ENCODE results near the gene PLAC9.

PLAC9 gene

DNA sequence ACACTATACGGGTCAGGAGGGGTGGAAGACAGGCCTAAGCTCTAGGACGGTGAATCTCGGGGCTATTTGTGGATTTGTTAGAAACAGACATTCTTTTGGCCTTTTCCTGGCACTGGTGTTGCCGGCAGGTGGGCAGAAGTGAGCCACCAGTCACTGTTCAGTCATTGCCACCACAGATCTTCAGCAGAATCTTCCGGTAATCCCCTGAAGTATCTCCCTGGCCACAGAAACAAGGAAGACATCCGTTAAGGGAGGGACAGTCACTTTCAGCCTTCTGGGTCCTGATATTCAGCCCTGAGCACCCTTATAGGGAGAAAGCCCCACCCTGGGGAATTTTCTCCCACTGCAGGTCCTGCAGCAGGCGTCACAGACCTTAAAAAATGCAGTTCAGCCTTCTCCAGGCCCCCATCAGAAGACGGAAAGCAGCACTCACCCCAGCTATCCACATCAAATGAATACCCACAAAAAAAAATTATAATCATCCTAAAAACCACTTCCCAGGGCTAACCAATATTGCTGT is 23.2 kb downstream of the PLAC9 start:
- Histone ChIP-seq H3K9me3 (replicated peaks in 1 of 11) (no peaks in the 10 kb centered on the region), H3K27ac (no peak overlapping the region), H4K20me1 (peaks cover 0 to 37% (median 5%) of the 10 kb centered on the region in 11 experiments; a peak in 7 of 22 replicates), H3K4me3 (no peak overlapping the region), H3K36me3 (peaks cover 67 to 97% (median 89%) of the 10 kb centered on the region in 11 experiments), H3K4me2 (no peak overlapping the region), H3K9ac (peak overlapping the region in 2 of 11 experiments; percentile 16 to 20; a peak in 1 of 22 replicates), H3K4me1 (peaks cover 25 to 51% (median 36%) of the 10 kb centered on the region in 10 experiments), H3K27me3 (no peaks in the 10 kb centered on the region)
- TF ChIP-seq Cebpa-rat (IDR thresholded peaks at IDR 0.05): no peak

DNA sequence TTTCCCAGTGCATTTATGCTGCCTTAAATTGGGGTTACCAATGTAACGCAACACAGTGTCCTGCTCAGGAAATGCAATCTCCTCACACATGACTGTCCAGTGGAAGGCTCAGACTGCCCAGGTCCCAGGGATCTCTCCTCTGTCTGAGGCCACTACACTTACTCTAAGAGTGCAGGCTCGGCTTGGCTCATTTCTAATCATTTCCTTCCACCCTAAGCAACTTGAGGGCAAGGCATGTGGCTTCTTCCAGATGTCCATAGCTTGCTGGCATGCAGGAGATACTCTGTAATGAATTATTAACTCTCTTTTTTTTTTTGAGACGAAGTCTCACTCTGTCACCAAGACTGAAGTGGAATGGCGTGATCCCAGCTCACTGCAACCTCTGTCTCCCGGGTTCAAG is 23.7 kb downstream of the PLAC9 start:
- peaks cover 25 to 56% (median 41%) of the 10 kb centered on the region in 10 experiments for H3K4me1 ChIP-seq
- no peaks in the 10 kb centered on the region for H3K9me3 ChIP-seq (replicated peaks in 1 of 11)
- no peak overlapping the region for H3K27ac ChIP-seq
- H3K4me3 ChIP-seq: no peak overlapping the region
- H3K27me3 ChIP-seq: no peaks in the 10 kb centered on the region
- peaks cover 64 to 97% (median 87%) of the 10 kb centered on the region in 11 experiments for H3K36me3 ChIP-seq
- no peak overlapping the region for H3K9ac ChIP-seq
- peaks cover 0 to 38% (median 9%) of the 10 kb centered on the region in 11 experiments; a peak in 8 of 22 replicates for H4K20me1 ChIP-seq
- no peak for TF ChIP-seq Cebpa-rat (IDR thresholded peaks at IDR 0.05)
- H3K4me2 ChIP-seq: no peak overlapping the region

DNA sequence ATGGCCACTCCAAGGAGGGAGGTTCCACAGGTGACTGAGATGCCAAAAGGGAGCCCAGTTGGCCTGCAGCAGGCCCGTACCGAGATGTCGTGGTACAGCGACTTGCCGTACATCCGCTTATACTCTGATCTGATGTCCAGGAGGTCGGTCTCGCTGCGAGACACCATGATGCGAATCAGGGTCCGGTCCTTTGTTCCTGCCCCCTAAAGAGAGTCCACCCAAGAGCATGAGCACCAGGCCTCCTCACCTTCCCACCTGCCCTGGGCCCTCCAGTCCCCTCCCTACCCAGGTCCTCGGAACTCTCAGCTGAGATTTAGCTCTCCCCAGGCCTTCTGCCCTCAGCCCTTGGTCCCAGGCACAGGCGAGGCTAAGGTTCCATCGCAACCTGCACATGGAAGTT is 25.0 kb downstream of the PLAC9 start:
- H3K4me2 ChIP-seq: peak overlapping the region; percentile 73 to 92 (median 82)
- H3K4me3 ChIP-seq: no peak overlapping the region
- H3K9ac ChIP-seq: 0 out of 22 replicates have a peak overlapping the region, but pooled peaks of 3 of the 11 experiments have one; percentile 6 to 42 (median 13)
- peak overlapping the region in 9 of 11 experiments; percentile 42 to 61 (median 54); a peak in 13 of 22 replicates for H3K27ac ChIP-seq
- no peaks in the 10 kb centered on the region for H3K9me3 ChIP-seq (replicated peaks in 1 of 11)
- TF ChIP-seq Cebpa-rat (IDR thresholded peaks at IDR 0.05): no peak
- H3K4me1 ChIP-seq: peaks cover 25 to 69% (median 46%) of the 10 kb centered on the region in 10 experiments
- peaks cover 0 to 44% (median 10%) of the 10 kb centered on the region in 11 experiments; a peak in 8 of 22 replicates for H4K20me1 ChIP-seq
- H3K36me3 ChIP-seq: peaks cover 68 to 97% (median 89%) of the 10 kb centered on the region in 11 experiments
- H3K27me3 ChIP-seq: no peaks in the 10 kb centered on the region

DNA sequence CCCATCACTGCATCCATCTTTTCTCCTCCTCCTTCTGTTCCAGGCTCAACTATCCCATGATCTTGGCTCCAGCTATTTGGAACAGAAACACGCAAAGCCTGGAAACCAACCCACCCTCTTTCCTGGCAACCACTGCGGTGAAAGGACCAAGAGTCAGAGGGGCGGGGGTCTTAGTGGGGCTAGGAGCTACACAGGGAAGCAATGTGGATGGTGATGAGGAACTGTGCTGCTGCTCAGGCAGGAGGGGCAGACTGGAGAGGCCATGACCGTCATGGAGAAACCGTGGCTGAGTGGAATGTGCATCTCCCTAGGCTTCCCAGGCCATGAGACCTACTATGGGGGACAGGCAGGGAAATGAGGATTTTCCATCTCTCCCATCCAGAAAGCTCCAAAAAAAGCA is 25.6 kb downstream of the PLAC9 start:
- Histone ChIP-seq H3K4me3 (peak overlapping the region in 2 of 10 experiments; percentile 0 to 14; a peak in 1 of 20 replicates), H3K27ac (peak overlapping the region in 10 of 11 experiments; percentile 30 to 61 (median 54); a peak in 20 of 22 replicates), H3K4me1 (peaks cover 25 to 74% (median 46%) of the 10 kb centered on the region in 10 experiments), H3K4me2 (peak overlapping the region; percentile 73 to 92 (median 82)), H3K9me3 (replicated peaks in 1 of 11) (no peaks in the 10 kb centered on the region), H3K36me3 (peaks cover 68 to 97% (median 89%) of the 10 kb centered on the region in 11 experiments), H4K20me1 (peaks cover 0 to 44% (median 10%) of the 10 kb centered on the region in 11 experiments; a peak in 8 of 22 replicates), H3K27me3 (no peaks in the 10 kb centered on the region), H3K9ac (peak overlapping the region in 8 of 11 experiments; percentile 13 to 47 (median 30); a peak in 11 of 22 replicates)
- TF ChIP-seq Cebpa-rat (IDR thresholded peaks at IDR 0.05): no peak

GRCh38 chr10:80158598-80159127 is 26.1 kb downstream of the PLAC9 start:
- H3K9me3 ChIP-seq (replicated peaks in 1 of 11): no peaks in the 10 kb centered on the region
- H3K4me3 ChIP-seq: peak overlapping the region in 2 of 10 experiments; percentile 0 to 17; a peak in 2 of 20 replicates
- peak overlapping the region in 9 of 11 experiments; percentile 13 to 47 (median 30); a peak in 11 of 22 replicates for H3K9ac ChIP-seq
- H3K4me1 ChIP-seq: peaks cover 25 to 79% (median 46%) of the 10 kb centered on the region in 10 experiments
- H3K27me3 ChIP-seq: no peaks in the 10 kb centered on the region
- H3K4me2 ChIP-seq: peak overlapping the region; percentile 73 to 92 (median 82)
- peaks cover 68 to 97% (median 89%) of the 10 kb centered on the region in 11 experiments for H3K36me3 ChIP-seq
- peak overlapping the region; percentile 29 to 61 (median 53); a peak in 21 of 22 replicates for H3K27ac ChIP-seq
- H4K20me1 ChIP-seq: peaks cover 0 to 44% (median 10%) of the 10 kb centered on the region in 11 experiments; a peak in 8 of 22 replicates
- no peak for TF ChIP-seq Cebpa-rat (IDR thresholded peaks at IDR 0.05)

DNA sequence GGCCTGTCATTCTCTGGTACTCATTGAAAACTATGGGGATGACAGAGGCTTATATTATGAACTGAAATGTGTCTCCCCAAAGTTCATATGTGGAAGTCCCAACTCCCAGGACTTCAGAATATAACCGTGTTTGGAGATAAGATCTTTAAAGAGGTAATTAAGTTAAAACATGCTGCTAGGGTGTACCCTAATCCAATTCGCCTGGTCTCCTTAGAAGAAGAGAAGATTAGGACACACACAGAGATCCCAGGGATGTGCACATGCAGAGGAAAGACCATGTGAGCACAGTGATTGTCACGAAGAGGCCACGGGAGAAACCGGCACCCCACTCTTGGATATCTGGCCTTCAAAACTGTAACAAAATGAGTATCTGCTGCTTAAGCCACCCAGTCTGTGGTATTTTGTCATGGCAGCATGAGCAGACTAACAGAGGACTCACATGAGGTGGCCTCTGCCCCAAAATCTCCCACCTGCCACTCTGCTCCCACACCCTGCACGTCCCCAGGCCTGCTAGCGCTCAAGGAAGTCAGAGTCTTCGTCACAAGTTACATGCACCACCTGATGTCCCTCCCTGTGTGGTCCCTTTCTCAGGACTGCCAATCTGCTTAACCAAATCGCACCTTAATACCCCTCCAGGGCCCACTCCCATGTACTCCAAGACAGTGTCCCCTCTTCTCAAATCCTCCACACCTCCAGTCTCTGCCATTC is 26.8 kb downstream of the PLAC9 start:
- Histone ChIP-seq H4K20me1 (peaks cover 0 to 44% (median 10%) of the 10 kb centered on the region in 11 experiments; a peak in 8 of 22 replicates), H3K9ac (peak overlapping the region in 5 of 11 experiments; percentile 8 to 47 (median 32); a peak in 6 of 22 replicates), H3K4me2 (peak overlapping the region; percentile 73 to 92 (median 82)), H3K27me3 (no peaks in the 10 kb centered on the region), H3K27ac (peak overlapping the region; percentile 18 to 61 (median 46); a peak in 18 of 22 replicates), H3K9me3 (replicated peaks in 1 of 11) (no peaks in the 10 kb centered on the region), H3K36me3 (peaks cover 68 to 97% (median 89%) of the 10 kb centered on the region in 11 experiments), H3K4me3 (peak overlapping the region in 1 of 10 experiments; percentile 17; a peak in 2 of 20 replicates), H3K4me1 (peaks cover 25 to 86% (median 46%) of the 10 kb centered on the region in 10 experiments)
- no peak for TF ChIP-seq Cebpa-rat (IDR thresholded peaks at IDR 0.05)

DNA sequence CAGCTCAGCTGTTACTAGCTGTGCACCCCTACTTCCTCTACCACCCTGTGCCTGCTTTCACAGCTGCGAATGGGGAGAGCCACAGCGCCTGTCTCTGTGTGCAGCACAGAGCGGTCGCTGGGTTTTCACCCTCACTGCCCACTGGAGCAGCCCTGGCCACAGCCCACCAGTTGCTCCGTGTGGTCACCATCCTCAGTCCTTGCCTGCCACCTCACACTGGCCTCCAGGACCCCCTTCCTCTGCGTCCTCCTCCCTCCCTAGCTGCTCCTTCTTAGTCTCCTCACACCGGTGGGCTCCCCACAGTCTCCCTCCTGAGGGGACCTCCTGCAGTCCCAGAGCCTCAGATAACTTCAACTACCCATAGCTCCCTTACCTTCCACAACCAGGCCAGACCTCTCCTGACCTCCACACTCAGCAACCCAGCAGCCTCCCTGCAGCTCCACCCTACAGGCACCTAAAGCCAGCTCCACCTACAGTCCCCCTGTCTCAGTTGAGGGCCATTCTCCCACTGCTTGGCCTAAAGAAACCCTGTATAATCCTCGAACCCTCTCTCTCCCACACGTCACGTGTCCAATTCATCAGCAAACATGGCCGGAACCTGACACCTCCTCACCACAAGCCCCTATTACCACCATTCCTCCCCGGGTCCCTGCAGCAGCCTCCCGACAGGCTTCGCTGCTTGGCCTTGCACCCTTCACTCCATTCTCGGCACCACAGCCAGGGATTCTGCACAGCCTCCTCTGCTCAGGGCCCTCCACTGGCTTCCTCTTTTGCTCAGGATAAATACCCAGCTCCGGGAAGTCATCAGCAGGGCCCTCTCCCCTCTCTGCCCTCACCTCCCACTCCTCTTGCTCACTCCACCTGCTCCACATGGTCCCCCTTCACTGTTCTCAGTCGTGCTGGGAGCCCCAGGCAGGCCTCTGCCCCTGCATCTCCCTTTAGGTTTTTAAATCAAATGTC is 28.1 kb downstream of the PLAC9 start:
- no peak overlapping the region for H3K4me3 ChIP-seq
- peaks cover 34 to 99% (median 57%) of the 10 kb centered on the region in 10 experiments for H3K4me1 ChIP-seq
- no peak for TF ChIP-seq Cebpa-rat (IDR thresholded peaks at IDR 0.05)
- no peaks in the 10 kb centered on the region for H3K27me3 ChIP-seq
- peak overlapping the region in 6 of 11 experiments; percentile 10 to 89 (median 62); a peak in 8 of 22 replicates for H3K4me2 ChIP-seq
- H3K9me3 ChIP-seq (replicated peaks in 1 of 11): no peaks in the 10 kb centered on the region
- peaks cover 0 to 44% (median 10%) of the 10 kb centered on the region in 11 experiments; a peak in 8 of 22 replicates for H4K20me1 ChIP-seq
- peaks cover 59 to 95% (median 88%) of the 10 kb centered on the region in 11 experiments for H3K36me3 ChIP-seq
- H3K27ac ChIP-seq: peak overlapping the region in 4 of 11 experiments; percentile 1 to 51 (median 19); a peak in 6 of 22 replicates
- peak overlapping the region in 3 of 11 experiments; percentile 4 to 42 (median 19); a peak in 4 of 22 replicates for H3K9ac ChIP-seq

Data from BLaER1 treated with 17β-estradiol and CSF1 and Interleukin-3, amounts not matched to agents 10 nM and 100 nM (cell line).